Body of pancreas (tissue), 4 donors: ENCODE results near the gene PPP1R2C.

ENCODE experiments used
- CTCF ChIP-seq, 7 experiments: fragments of 450-650 bp in 4 of 7; fragments of 200-600 bp in 3 of 7; sonication (generic) in 3 of 7; IDR thresholded peaks; one replicate each; pipeline ENCODE4 v1.5.1; 2016 to 2019; ENCODE audit warnings: antibody characterized with exemption in 7 of 7
- POLR2A ChIP-seq, 3 donors: fragments of 450-650 bp; IDR thresholded peaks; one replicate each; pipeline ENCODE4 v1.6.1; 2016; ENCODE audit warnings: antibody characterized with exemption in 3 of 3, mild to moderate bottlenecking in 2 of 3

GRCh38 chrX:42738552-42738951 is 39.4 kb downstream of the PPP1R2C start:
- TF ChIP-seq CTCF (IDR thresholded peaks at IDR 0.05) (no peak), POLR2A (IDR thresholded peaks at IDR 0.05) (no peak)
